T-helper 9 cell (primary cell): ENCODE results near the gene DNMBP.
"Not testable (repeated sequence)": the region's sequence is repeated elsewhere in the genome, so short reads cannot be mapped to it uniquely, and the experiment has no call there.

Experiments used
- DNase-seq: peaks from one replicate; pipeline ENCODE4 v3.0.0-alpha.2; 2020

The DNMBP gene

GRCh38 chr10:99915414-99915813 lies 94.3 kb downstream of the DNMBP start:
- DNase-seq: no peak

GRCh38 chr10:99914236-99914635 lies 95.5 kb downstream of the DNMBP start:
- no peak for DNase-seq

- no peak for DNase-seq
Measured at GRCh38 chr10:99913831-99914235, 95.9 kb downstream of the DNMBP start.

GRCh38 chr10:99912041-99912440 lies 97.7 kb downstream of the DNMBP start:
- no peak for DNase-seq

DNA sequence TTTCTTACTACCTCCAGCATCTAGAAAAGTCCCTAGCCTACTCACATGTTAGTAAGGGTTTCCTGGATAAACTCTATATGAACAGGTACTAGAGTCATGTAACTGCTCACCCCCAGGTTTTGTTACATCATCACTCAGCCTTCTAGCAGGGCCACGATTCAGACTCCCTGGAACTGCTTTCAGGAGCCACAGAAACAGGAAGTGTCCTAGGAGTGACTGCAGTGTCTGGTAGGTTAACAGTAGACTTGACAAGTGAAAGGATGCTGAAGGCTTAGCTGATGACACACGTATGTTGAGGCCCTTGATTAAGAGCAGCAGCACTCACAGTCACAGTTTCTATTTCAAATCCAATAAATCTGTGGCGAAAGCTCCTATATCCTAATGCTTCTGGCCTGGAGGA lies 101.2 kb downstream of the DNMBP start:
- no peak for DNase-seq

DNA sequence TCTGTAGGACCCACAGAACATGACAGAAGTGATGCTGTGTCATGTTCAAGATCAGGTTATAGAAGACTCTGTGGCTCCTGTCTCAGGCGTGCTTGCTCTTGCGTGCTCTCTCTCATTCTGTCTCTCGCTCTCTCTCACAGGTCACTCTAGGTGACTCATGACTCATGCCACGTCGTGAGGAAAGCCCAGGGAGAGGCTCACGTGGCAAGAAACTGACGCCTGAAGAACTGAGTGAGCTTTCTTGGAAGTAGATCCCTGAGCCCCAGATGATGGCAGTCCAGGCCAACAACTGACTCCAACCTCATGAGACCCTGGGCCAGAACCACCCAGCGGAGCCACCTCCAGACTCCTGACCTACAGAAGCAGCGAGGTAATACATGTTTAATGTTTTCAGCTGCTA lies 103.3 kb downstream of the DNMBP start:
- DNase-seq: no peak

- DNase-seq: no peak
Measured at GRCh38 chr10:99905971-99906370, 103.8 kb downstream of the DNMBP start.

- no peak for DNase-seq
Measured at GRCh38 chr10:99895867-99896266, 113.9 kb downstream of the DNMBP start.

DNA sequence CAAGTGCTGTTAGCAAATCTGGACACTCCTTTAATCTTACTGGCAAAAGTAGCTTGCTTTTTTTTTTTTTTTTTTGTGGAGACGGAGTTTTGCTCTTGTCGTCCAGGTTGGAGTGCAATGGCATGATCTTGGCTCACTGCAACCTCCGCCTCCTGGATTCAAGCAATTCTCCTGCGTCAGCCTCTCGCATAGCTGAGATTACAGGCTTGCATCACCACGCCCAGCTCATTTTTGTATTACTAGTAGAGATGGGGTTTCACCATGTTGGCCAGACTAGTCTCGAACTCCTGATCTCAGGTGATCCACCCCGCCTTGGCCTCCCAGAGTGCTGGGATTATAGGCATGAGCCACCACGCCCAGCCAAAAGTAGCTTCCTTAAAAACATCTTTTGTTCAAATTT lies 114.7 kb downstream of the DNMBP start:
- not testable (repeated sequence) for DNase-seq

- no peak for DNase-seq
Measured at GRCh38 chr10:99894613-99895012, 115.1 kb downstream of the DNMBP start.

DNA sequence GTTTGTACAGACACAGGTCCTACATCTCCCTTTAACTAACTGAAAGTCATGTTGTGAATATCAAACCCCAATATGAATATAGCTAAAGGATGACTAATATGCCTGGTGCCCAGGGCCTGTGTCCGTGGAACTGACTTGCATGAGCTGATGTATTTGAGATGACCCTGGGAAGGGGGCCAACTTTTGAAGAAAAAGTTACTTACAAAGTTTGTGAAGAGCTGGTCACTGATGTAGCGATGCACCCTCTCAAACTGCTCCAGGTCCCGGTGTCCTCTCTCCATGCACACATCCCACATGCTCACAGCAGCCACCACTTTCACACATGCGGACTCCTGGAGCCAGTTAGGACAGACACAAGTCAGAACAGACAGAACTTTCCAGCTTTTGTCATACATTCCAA lies 121.1 kb downstream of the DNMBP start:
- DNase-seq: no peak

GRCh38 chr10:99883523-99883922 lies 126.2 kb downstream of the DNMBP start:
- no peak for DNase-seq

DNA sequence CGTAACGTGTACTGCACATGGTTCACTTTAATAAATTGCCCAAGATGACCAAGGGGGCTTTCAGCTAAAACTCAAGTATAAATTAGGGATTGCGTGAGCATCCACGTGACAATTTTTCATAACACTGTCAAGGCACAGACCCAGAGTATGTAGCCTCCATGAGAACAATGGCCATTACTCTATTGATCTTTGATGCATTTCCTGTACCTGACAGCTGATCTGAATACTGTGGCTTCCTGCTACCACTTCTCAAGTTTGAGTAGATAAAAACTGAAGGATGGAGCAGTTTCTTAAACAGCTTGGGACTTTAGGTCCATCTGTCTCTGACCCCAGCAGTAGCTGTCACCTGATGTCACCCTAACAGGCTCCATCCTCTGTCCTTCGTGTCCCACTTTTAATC lies 128.4 kb downstream of the DNMBP start:
- no peak for DNase-seq

DNA sequence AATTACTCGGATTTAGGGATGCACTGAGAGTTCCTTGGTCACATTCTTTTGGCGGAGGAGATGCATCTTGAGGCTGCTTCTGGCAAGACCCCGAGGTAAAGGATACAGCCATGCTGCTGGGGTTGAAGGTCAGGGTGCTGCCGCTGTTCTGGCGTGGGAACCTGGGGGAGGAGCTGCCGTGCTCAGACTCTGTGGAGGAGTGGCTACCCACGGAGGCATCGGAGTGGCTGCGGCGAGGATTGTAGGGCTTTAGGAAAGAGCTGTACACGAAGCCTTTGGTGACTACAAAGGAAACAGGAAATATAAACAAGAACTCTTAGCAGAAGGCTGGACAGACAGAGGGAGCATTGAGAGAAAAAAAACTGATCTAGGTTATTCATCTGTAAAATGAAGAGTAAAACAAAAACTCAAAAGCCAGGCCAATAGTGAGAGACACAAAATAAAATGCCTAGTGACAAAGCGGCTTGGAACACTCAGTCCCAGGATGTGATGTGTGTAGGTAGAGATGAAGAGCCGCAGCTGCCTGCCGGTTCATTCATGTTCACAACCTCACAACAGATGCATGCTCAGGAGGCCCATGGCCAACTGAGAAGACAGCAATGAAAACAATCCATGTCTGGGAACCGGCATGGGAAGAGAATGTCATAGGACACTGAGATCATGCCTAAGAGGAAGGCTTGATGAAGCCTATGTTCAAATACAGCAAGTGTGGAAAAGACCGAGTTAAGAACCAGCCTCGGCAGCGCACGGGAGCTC lies 129.5 kb downstream of the DNMBP start:
- no peak for DNase-seq

GRCh38 chr10:99875473-99875872 lies 134.3 kb downstream of the DNMBP start:
- no peak for DNase-seq

- no peak for DNase-seq
Measured at GRCh38 chr10:99874341-99875085, 135.2 kb downstream of the DNMBP start.

DNA sequence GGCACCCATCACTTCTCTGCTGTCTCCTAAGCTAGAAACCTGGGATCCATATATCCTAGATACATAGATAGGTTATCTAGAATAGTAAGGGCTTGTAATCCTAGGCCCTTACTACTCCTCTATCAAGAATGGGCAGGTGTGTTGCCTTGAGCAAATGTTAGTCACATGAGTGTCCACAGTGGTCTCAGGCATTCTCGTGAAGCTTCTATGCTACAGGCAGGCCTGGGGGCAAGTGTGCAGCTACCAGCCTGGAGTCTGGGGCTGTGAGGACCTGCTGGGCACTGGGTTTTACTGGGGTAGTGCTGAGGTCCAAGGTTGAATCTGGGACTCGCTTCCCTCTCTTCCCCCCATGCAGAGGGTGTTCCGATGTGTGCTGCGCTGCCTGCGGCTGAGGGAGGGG lies 135.9 kb downstream of the DNMBP start:
- DNase-seq: no peak

DNA sequence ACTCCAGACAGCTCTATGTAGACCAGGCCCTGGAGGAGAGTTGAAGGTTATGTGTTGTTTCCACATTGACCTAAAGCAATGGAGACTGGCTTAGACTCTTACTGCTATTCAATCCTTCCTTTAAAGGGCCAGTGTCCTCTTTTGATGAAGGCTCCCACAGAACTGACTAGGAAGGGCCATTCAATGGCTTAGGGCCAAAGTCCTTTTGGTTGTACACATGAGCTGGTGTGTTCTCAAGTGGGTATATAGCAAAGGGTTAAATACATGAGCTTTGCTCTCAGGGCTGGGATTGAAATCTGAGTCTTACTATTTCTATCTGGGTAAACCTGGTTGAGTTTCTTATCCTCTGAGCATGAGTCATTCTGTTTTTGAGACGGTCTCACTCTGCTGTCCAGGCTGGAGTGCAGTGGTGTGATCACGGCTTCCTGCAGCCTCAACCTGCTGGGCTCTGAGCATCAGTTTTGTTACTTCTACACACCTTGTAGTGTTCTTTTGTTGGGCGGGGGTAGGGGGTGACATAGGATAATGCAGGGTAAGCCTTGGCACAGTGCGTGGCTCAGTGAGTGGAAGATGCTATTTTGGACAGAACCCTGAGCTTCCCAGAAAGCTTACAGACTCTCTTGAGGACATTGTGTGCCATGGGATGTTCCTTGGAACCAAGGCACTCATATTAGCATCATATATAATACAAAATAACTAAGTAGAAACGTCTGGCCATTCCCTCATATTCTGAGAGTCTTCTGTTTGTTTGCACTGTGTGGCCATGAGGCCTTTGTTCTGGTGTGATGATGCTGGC lies 137.2 kb downstream of the DNMBP start:
- DNase-seq: no peak

DNA sequence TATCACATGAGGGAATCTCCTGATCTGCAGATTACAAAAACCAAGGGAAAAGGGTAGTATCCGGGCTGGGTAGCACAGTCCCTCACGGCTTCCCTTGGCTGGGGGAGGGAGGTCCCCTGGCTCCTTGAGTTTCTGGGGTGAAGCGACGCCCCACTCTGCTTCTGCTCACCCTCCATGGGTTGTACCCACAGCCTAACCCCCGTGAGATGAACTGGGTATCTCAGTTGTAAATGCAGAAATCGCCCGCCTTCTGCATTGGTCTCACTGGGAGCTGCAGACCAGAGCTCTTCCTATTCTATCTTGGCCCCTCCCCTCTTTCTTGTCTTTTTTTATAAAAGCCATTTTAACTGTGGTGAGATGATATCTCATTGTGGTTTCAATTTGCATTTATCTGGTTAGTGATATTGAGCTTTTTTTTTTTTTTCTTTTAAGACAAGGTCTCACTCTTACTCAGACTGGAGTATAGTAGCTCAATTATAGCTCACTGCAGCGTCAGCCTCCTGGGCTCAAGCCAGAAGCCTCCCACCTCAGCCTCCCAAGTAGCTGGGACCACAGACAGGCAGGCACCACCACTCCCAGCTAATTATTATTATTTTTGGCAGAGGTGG lies 139.5 kb downstream of the DNMBP start:
- peak; percentile 10 for DNase-seq

DNA sequence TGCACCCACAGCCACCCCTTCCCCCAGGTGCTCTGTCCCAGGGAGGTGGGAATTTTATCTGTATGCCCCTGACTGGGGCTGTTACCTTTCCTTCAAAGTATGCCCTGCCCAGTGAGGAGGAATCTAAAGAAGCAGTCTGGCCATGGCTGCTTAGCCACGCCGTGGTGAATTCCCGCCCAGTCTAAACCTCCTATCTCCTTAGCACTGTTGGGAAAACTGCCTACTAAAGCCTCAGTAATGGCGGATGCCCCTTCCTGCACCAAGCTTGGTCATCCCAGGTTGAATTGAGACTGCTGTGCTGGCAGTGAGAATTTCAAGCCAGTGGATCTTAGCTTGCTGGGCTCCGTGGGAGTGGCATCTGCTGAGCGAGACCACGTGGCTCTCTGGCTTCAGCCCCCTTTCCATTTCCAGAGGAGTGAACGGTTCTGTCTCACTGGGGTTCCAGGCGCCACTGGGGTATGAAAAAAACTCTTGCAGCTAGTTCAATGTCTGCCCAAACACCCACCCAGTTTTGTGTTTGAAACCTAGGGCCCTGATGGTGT lies 140.1 kb downstream of the DNMBP start:
- no peak for DNase-seq

- DNase-seq: not testable (repeated sequence)
Measured at GRCh38 chr10:99867250-99867649, 142.5 kb downstream of the DNMBP start.

DNA sequence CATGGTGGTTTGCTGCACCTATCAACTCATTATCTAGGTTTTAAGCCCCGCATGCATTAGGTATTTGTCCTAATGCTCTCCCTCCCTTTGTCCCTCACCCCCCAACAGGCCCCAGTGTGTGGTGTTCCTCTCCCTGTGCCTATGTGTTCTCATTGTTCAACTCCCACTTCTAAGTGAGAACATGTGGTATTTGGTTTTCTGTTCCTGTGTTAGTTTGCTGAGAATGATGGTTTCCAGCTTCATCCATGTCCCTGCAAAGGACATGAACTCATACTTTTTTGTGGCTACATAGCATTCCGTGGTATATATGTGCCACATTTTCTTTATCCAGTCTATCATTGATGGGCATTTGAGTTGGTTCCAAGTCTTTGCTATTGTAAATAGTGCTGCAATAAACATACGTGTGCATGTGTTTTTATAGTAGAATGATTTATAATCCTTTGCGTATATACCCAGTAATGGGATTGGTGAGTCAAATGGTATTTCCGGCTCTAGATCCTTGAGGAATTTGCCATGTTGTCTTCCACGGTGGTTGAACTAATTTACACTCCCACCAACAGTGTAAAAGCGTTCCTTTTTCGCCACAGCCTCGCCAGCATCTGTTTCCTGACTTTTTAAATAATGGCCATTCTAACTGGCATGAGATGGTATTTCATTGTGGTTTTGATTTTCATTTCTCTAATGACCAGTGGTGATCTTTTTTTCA lies 146.1 kb downstream of the DNMBP start:
- DNase-seq: not testable (repeated sequence)
